Measurements from ENCODE around the gene CDK2AP2. TPM values are rescaled to one million over a fixed set of nuclear protein-coding genes. Genes with fewer than 3 reads are reported as not detected.

The CDK2AP2 gene
- total and polyA plus RNA-seq, 2 donors (not counting 3 experiments of a cell fraction or from before 2014, with no cell fraction given): 81.2 to 143 TPM

DNA sequence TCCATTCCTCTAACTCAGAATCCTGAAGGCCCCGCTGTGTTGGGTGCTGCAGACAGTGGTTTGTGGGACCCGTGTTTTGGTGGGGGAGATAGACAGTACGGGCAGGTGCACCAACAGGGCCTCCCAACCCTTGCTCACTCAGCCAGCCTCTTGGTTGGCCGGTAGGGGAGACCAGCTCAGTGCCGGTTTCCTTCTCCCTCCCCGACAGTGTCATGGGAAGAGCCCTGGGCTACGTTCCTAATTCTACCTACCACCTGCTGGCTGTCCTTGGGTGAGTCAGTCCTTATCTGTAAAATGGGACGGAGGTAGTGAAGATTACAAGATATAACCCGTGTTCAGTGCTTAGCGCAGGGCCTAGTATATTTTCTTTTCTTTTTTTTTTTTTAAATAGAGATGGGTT, 44.8 kb downstream of the CDK2AP2 start:
- Histone ChIP-seq H3K9me3 (replicated peaks; ENCODE audit: control insufficient read depth, insufficient read depth, low read length) (no peaks in the 10 kb centered on the region), H3K79me2 (ENCODE audit: control insufficient read depth, insufficient read depth, low read length) (no peaks in the 10 kb centered on the region), H3K9me1 (replicated peaks; ENCODE audit: control insufficient read depth, extremely low read depth, insufficient read depth, low read length) (no peaks in the 10 kb centered on the region), H2AFZ (ENCODE audit: low read depth, low read length) (no peak overlapping the region), H3K27ac (ENCODE audit: insufficient read depth, low read depth, low read length) (no peak overlapping the region), H3K4me3 (replicated peaks in 1 of 3; ENCODE audit: insufficient read depth in 1 of 3, low read depth in 1 of 3, low read length in 3 of 3) (no peak overlapping the region), H3K36me3 (ENCODE audit: control insufficient read depth in 2 of 2, extremely low read depth in 1 of 2, insufficient read depth in 2 of 2, low read length in 2 of 2) (no peaks in the 10 kb centered on the region), H4K20me1 (replicated peaks; ENCODE audit: control insufficient read depth, extremely low read depth, insufficient read depth, low read length) (no peaks in the 10 kb centered on the region), H3K27me3 (ENCODE audit: control insufficient read depth in 2 of 2, insufficient read depth in 2 of 2, low read length in 2 of 2) (no peaks in the 10 kb centered on the region), H3K4me2 (ENCODE audit: insufficient read depth, low read length) (no peak overlapping the region), H3K4me1 (ENCODE audit: control insufficient read depth, extremely low read depth, insufficient read depth, low read length) (peaks cover 14% of the 10 kb centered on the region), H3K9ac (replicated peaks; ENCODE audit: extremely low read depth, insufficient read depth, low read length) (no peak overlapping the region)
- no peak for DNase-seq (ENCODE audit: low read depth, low spot score)
- BruUV-seq (replicated peaks): no TSS peak
- ChIA-PET POLR2A (interaction anchor here (1.1 kb wide), 1 partner anchor 14 kb away, joined by 3 read pairs; no protein-coding TSS in a partner anchor), CTCF (interaction anchor here (1.0 kb wide), 1 partner anchor 16 kb away, joined by 3 read pairs; no protein-coding TSS in a partner anchor)
- no peak for TF ChIP-seq FOS (IDR thresholded peaks at IDR 0.05; ENCODE audit: borderline replicate concordance, insufficient read depth, low read length)
- no peak for TF ChIP-seq EZH2 (IDR thresholded peaks at IDR 0.05; ENCODE audit: borderline replicate concordance, low read depth, low read length, severe bottlenecking)
- TF ChIP-seq, protein P1, sequence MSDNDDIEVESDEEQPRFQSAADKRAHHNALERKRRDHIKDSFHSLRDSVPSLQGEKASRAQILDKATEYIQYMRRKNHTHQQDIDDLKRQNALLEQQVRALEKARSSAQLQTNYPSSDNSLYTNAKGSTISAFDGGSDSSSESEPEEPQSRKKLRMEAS (IDR thresholded peaks at IDR 0.05; ENCODE audit: insufficient read depth, insufficient read length): no peak
- TF ChIP-seq POLR2AphosphoS5 (IDR thresholded peaks at IDR 0.05; ENCODE audit: insufficient read depth, low read depth, low read length): no peak
- TF ChIP-seq JUN (IDR thresholded peaks at IDR 0.05; ENCODE audit: borderline replicate concordance, insufficient read depth, insufficient read length, low read depth): no peak
- no peak for TF ChIP-seq POLR2A (IDR thresholded peaks at IDR 0.05; ENCODE audit: low read depth, low read length)
- TF ChIP-seq MYC (IDR thresholded peaks at IDR 0.05; ENCODE audit: low read depth, low read length): no peak
- no peak for TF ChIP-seq GATA2 (IDR thresholded peaks at IDR 0.05; ENCODE audit: insufficient read depth, insufficient read length, low read depth, low read length)
- TF ChIP-seq, protein P2, sequence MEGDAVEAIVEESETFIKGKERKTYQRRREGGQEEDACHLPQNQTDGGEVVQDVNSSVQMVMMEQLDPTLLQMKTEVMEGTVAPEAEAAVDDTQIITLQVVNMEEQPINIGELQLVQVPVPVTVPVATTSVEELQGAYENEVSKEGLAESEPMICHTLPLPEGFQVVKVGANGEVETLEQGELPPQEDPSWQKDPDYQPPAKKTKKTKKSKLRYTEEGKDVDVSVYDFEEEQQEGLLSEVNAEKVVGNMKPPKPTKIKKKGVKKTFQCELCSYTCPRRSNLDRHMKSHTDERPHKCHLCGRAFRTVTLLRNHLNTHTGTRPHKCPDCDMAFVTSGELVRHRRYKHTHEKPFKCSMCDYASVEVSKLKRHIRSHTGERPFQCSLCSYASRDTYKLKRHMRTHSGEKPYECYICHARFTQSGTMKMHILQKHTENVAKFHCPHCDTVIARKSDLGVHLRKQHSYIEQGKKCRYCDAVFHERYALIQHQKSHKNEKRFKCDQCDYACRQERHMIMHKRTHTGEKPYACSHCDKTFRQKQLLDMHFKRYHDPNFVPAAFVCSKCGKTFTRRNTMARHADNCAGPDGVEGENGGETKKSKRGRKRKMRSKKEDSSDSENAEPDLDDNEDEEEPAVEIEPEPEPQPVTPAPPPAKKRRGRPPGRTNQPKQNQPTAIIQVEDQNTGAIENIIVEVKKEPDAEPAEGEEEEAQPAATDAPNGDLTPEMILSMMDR (IDR thresholded peaks at IDR 0.05; ENCODE audit: extremely low read depth in 1 of 2, insufficient read depth in 1 of 2, low read depth in 1 of 2, low read length in 2 of 2): no peak
- intact Hi-C loops (cut with micrococcal nuclease) (no loop called here), dilution Hi-C loops (cut with MboI; ENCODE audit: extremely low pct_ligation_motif_present, low sequenced_read_pairs) (no loop called here)
- no peak for FAIRE-seq

Data from endothelial cell of umbilical vein (primary cell).